ENCODE results near the gene CDH26. TPM values are rescaled to one million over a fixed set of nuclear protein-coding genes. Genes with fewer than 3 reads are reported as not detected.

Gene CDH26
- total RNA-seq, 1 experiment from 2014 or later, result 1.0 TPM

DNA sequence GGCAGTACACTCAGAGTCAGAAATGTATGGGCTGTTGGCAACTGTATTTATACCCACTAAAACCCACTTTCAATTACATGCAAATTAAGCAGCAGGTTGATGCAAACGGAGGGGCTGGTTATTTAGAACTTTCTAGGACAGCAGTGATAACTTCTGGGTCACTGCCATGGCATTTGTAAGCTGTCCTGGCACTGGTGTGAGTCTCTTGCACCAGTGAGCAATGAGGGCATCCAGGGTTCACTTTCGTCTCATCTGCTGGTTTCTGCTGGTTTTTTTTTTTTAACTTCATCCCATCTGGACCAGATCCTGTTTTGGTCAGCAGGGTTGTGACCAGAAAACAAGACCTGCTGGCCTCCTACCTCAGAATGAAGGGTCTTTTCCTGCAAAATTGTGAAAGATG is 49.2 kb downstream of the CDH26 start (continued):
- TF ChIP-seq, protein P1, sequence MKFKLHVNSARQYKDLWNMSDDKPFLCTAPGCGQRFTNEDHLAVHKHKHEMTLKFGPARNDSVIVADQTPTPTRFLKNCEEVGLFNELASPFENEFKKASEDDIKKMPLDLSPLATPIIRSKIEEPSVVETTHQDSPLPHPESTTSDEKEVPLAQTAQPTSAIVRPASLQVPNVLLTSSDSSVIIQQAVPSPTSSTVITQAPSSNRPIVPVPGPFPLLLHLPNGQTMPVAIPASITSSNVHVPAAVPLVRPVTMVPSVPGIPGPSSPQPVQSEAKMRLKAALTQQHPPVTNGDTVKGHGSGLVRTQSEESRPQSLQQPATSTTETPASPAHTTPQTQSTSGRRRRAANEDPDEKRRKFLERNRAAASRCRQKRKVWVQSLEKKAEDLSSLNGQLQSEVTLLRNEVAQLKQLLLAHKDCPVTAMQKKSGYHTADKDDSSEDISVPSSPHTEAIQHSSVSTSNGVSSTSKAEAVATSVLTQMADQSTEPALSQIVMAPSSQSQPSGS (CRISPR knock-in tag; IDR thresholded peaks at IDR 0.05; ENCODE audit: borderline replicate concordance, low read depth), result no peak
- TF ChIP-seq, protein P2, sequence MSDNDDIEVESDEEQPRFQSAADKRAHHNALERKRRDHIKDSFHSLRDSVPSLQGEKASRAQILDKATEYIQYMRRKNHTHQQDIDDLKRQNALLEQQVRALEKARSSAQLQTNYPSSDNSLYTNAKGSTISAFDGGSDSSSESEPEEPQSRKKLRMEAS (CRISPR knock-in tag; IDR thresholded peaks at IDR 0.05), result no peak

DNA sequence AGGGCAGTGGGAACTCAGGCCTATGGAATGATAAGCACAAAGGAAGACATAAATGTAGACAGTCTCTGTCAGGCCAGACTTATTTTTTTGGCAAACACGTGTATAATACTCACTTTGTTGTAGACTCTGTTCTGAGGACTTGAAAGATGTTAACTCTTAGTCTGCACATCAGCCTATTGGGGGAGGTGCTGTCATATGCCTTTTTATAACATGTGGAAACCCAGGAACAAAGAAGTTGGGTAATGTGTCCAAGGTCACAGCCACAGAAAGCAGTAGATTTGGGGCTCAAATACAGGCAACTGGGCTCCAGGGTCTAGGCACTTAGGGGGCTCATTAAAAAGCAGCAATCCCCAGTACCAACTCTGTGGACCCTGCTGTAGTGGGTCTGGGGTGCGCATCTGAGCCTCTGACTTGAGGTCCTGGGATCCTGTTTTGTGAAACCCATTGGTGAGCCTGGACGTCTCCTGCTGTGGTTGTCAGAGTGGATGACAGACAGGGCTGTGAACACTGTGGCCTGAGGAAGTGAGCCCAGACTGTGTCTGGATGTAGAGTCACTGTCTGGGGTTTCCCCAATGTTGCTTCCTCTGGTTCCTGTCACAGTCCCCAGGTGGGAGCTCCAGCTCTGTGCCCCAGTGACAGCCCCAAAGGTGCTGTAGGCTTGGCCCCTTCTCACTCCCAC is 50.0 kb downstream of the CDH26 start:
- H3K4me3 Mint-ChIP-seq, result no peak overlapping the region
- H3K27me3 Mint-ChIP-seq (ENCODE audit: low read depth), result peaks cover 24% of the 10 kb centered on the region
- ChIA-PET POLR2A (no interaction called here), CTCF (interaction anchor here (1.6 kb wide), 1 partner anchor 94 kb away, joined by 3 read pairs; no protein-coding TSS in a partner anchor)
- no peaks in the 10 kb centered on the region; the same call in 1 of the 2 replicates for H3K4me1 Mint-ChIP-seq
- H3K27ac Mint-ChIP-seq, result no peak overlapping the region
- DNase-seq (ENCODE audit: low spot score) (no peak), ATAC-seq (no peak)
- TF ChIP-seq SMAD4 (CRISPR knock-in tag; IDR thresholded peaks at IDR 0.05), result no peak
- H3K36me3 Mint-ChIP-seq, result no peaks in the 10 kb centered on the region
- H3K9me3 Mint-ChIP-seq, result no peaks in the 10 kb centered on the region; the same call in 1 of the 2 replicates

DNA sequence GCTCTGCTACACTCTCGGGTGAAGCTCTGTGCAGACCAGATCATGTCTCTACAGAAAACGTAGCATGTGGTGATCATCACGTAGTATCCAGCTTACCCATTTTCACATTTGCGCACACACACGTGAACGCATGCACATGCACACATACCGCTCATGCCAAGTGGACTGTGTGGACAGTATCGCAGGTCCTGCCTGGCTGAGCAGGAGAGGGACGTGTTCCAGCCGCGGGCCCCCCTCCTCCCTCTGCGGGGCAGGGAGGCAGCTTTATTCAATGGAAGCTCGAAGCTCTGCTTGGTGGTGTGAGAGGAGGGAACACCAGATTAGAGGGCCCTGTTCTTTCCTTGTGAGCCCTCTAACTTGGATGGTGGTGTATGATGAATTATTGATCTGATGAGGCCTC is 51.1 kb downstream of the CDH26 start:
- ChIA-PET POLR2A (no interaction called here), CTCF (interaction anchor here (0.6 to 2.5 kb wide), 23 partner anchors 11 to 289 kb away, joined by 3 to 23 read pairs (median 4); partner anchors contain the start of genes FAM217B and PPP1R3D)
- no peak for ATAC-seq
- H3K36me3 Mint-ChIP-seq, result no peaks in the 10 kb centered on the region
- no peaks in the 10 kb centered on the region; the same call in 1 of the 2 replicates for H3K4me1 Mint-ChIP-seq
- peaks cover 24% of the 10 kb centered on the region for H3K27me3 Mint-ChIP-seq (ENCODE audit: low read depth)
- no peak overlapping the region for H3K4me3 Mint-ChIP-seq
- H3K9me3 Mint-ChIP-seq, result no peaks in the 10 kb centered on the region; the same call in 1 of the 2 replicates
- TF ChIP-seq NR2C2 (CRISPR knock-in tag; IDR thresholded peaks at IDR 0.05) (no peak), ZNF423 (CRISPR knock-in tag; IDR thresholded peaks at IDR 0.05) (no peak), KAT7 (CRISPR knock-in tag; IDR thresholded peaks at IDR 0.05; ENCODE audit: borderline replicate concordance) (no peak), CREB1 (CRISPR knock-in tag; IDR thresholded peaks at IDR 0.05) (no peak)
- no peak overlapping the region for H3K27ac Mint-ChIP-seq
- no peak for DNase-seq (ENCODE audit: low spot score)

DNA sequence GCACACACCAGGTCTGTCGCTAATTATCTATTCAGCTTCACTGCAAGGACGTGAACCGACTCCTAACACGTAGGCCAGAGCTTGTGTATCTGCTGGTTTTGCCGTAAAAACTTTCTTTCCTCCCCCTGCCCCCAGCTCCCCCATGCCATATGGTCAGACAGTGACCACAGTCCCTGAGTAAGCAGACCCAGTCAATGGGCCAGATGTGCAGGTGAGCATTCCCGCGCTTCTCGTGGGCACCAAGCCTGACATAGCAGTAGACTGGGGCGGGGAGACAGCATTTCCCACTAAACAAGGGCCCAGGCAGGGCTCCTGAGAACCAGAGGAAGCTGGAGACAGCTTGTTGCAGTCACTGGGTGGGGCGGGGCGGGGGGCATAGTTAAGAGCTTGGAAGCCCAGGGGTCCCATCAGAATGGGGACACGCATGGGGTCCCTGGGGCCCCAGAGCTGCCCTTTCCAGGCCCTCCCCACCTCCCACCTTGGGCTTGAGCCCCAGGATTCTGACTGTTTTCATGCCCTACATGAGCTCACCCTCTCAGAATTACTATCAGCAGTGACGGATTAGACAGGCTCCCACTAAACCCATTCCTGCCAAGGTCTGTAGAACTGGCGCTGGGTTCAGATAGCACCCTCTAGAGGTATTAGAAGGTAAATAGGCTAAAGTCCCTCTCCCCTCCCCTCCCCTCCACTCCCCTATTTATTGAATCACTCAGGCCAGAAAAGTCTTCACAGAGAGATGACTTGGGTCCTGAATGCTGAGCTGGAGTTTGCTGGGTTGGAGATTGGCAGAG is 51.8 kb downstream of the CDH26 start:
- ATAC-seq (peak; percentile 96), DNase-seq (ENCODE audit: low spot score) (no peak)
- POLR2A ChIA-PET, result interaction anchor here (0.6 kb wide), 1 partner anchor 27 kb away, joined by 6 read pairs; no protein-coding TSS in a partner anchor

More for the DNA sequence above, 51.8 kb downstream of the CDH26 start:
- no peaks in the 10 kb centered on the region; the same call in 1 of the 2 replicates for H3K4me1 Mint-ChIP-seq
- H3K27me3 Mint-ChIP-seq (ENCODE audit: low read depth), result peaks cover 28% of the 10 kb centered on the region
- no peaks in the 10 kb centered on the region; the same call in 1 of the 2 replicates for H3K9me3 Mint-ChIP-seq
- H3K27ac Mint-ChIP-seq, result no peak overlapping the region
- no peak overlapping the region for H3K4me3 Mint-ChIP-seq
- CTCF ChIA-PET, result interaction anchor here (0.6 to 2.5 kb wide), 31 partner anchors 10 to 288 kb away, joined by 3 to 23 read pairs (median 4); partner anchors contain the start of genes FAM217B and PPP1R3D
- TF ChIP-seq, protein P3, sequence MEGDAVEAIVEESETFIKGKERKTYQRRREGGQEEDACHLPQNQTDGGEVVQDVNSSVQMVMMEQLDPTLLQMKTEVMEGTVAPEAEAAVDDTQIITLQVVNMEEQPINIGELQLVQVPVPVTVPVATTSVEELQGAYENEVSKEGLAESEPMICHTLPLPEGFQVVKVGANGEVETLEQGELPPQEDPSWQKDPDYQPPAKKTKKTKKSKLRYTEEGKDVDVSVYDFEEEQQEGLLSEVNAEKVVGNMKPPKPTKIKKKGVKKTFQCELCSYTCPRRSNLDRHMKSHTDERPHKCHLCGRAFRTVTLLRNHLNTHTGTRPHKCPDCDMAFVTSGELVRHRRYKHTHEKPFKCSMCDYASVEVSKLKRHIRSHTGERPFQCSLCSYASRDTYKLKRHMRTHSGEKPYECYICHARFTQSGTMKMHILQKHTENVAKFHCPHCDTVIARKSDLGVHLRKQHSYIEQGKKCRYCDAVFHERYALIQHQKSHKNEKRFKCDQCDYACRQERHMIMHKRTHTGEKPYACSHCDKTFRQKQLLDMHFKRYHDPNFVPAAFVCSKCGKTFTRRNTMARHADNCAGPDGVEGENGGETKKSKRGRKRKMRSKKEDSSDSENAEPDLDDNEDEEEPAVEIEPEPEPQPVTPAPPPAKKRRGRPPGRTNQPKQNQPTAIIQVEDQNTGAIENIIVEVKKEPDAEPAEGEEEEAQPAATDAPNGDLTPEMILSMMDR (IDR thresholded peaks at IDR 0.05), result peak; percentile 46
- TF ChIP-seq, protein P4, sequence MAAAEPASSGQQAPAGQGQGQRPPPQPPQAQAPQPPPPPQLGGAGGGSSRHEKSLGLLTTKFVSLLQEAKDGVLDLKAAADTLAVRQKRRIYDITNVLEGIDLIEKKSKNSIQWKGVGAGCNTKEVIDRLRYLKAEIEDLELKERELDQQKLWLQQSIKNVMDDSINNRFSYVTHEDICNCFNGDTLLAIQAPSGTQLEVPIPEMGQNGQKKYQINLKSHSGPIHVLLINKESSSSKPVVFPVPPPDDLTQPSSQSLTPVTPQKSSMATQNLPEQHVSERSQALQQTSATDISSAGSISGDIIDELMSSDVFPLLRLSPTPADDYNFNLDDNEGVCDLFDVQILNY (CRISPR knock-in tag; IDR thresholded peaks at IDR 0.05), result no peak
- no peaks in the 10 kb centered on the region for H3K36me3 Mint-ChIP-seq

Data from WTC11 (cell line).